Measurements from ENCODE around the gene TSSK6.

Gene TSSK6

DNA sequence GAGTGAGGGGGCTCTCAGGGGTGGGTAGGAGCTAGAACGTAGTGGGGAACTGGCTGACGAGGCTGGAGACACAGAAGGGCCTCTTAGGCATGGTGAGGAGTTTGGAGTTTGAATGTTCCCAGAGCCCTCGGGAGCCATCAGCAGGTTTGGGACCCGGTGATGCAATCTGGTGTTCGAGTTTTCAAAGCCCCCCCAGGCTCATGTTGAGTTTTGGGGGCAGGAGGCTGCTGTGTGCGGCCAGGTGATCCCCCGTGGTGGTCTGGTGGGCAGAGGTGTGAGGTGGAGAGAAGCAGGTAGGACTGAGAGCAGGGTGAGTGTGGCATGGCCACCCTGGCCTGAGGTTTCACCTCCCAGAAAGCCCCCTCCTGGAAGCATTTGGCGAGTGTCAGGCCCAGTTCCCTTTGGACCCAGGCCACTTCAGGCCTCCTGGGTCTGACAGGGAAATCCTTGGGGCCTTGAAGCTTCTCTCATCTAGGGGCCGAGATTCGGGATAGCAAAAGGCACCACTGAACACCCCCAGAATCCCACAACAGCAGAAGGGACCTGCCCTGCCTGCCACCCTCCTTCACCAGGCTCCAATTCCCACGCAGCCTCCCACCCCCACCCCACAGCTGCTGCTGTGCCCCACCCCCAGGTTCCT is 14.6 kb upstream of the TSSK6 start:
- DNase-seq: no peak

DNA sequence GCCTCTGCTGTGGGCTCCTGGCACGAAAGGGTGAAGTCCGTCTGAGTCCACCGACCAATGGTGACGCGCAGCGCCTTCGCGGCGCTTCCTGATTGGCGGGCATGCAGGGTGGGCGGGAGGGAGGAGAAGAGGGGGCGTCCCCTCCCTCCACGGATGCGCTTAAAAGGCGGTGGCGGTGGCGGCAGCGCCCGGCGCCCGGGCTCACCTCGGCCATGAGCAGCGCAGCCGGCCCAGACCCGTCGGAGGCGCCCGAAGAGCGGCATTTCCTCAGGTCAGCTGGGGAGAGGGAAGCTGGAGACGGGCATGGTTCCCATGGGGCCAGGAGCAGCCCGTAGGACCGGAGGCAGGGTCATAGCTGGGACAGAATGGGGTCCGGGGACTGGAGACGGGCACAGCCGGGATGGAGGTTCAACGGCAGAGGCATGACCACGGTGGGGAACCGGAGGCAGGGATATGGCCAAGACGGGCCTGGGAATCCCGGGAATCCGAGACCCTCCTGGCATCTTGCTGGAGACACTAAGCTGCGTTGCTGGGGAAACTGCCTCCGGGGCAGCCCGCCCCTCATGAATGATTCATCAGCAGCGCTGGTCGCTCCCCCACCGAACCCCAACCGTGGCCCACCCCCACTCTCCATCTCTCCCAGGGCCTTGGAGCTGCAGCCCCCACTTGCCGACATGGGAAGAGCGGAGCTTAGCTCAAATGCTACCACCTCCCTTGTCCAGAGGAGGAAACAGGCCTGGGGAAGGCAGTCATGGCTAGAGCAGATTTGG is 13.6 kb upstream of the TSSK6 start, which contains the start of gene YJEFN3:
TSS of gene YJEFN3 (plus strand) at position 191 of the 770 bp plus-strand sequence. CDS start at position 213, 22 bp downstream.
- DNase-seq: no peak

DNA sequence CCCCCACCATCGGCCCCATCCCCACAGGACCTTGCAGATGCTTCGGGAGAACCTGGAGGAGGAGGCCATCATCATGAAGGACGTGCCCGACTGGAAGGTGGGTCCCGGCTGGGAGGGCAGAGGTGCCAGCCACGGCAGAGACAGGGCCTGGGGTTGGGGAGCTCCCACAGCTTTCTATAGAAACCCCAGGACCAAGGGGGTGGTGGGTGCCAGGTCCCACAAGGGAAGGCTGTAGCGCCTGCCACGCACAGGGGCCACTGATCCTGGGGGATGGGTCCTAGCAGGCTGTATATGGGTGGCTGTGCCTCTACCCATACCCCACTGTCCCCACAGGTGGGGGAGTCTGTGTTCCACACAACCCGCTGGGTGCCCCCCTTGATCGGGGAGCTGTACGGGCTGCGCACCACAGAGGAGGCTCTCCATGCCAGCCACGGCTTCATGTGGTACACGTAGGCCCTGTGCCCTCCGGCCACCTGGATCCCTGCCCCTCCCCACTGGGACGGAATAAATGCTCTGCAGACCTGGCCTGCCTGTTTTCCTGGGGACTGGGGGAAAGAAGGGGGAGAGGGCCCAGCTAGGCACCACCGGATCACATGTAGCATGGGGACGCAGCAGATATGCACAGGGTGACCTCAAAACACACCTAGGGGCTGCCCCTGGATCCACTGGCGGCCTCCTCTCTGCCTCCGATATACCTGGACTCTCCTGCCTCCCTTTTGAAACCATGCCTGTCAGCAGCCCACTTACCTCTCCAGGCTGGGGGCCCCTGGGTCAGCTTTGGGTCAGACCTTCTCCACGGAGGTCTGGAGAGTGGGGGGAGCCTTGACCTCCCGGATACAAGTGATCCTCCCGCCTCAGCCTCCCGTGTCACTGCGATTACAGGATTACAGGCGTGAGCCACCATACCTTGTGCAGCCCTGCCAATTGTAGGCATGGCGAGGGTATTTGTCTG is 12.6 kb upstream of the TSSK6 start:
- no peak for DNase-seq

DNA sequence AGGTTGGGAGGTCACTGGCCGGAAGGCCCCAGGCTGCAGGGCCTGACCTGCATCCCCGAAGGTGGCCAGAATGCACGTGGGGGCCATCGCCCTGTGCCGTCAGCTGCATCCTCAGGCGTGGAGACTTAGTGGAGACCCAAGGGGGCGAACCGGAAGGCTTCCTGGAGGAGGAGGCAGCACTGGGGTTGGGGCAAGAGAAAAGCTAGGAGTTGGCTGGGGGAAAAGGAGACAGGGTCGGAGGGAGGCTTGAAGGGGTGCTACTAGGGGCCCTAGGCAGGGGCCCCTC is 12.0 kb upstream of the TSSK6 start:
- no peak for DNase-seq

DNA sequence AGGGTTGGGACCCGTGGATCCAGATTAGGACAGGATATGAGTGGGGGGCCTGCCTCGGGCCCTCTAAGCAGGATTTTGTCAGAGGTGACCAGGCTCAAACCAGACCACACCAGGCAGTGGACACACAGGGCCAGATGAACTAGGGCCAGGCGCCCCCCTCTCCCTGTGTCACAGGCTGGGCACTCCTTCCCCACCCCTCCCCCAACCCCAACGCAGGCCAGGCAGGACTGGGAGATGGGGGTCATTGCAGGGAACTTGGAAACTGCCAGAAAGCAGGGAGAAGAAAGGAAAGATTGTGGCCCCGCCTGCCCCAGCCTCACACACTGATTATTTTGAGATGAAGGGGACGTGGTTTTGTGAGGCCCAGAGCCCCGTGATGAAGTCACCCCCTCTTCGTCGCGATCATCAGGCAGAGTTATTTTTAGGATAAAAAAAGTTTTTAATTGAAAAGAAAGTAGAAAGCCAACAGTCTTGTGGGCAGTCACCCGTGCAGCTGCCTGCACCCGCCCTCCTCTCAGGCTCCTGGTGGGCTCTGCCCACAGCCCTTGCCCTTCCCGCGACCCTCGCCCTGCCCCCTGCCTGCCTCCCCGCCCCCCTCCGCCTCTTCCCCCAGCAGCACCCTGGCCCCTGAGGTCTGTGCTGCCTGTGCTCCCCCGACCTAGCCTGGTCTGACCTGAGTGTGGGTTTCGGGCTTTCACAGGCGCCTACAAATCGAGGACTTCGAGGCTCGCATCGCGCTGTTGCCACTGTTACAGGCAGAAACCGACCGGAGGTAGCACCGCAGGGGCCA is 11.4 kb upstream of the TSSK6 start:
- DNase-seq: no peak

DNA sequence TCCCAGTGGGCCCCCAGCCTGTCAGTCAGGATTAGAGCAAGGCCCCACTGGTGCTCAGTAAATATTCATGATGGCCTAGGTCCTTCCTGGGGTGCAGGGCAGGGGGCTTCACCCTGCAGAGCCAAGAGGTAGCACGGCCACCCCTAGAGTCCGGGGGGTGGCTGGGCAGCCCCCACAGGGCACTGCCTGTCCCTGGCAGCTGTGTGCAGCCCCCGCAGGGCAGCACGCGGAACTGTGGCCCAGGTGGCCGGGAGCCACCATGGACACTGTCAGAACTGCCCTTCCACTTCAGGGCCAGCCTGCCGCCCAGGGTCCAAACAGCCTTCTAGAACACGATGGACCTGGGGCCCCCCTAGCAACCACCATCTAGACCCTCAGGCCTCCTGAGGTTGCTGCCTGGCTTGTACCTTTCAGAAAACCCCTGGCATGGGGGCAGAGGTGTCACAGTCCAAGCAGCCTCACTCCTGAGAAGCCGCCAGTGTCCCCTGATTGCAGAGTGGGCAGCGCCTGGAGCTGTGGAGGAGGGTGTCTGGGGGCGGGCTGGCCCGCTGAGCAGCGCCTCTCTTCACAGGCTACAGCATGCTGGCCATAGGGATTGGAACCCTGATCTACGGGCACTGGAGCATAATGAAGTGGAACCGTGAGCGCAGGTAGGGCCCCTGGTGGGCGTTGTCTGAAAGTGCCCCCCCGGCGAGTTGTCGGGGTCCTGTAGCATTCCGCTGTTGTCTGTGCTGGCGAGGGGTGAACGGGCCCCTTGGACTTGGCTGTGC is 10.4 kb upstream of the TSSK6 start:
- DNase-seq: no peak

DNA sequence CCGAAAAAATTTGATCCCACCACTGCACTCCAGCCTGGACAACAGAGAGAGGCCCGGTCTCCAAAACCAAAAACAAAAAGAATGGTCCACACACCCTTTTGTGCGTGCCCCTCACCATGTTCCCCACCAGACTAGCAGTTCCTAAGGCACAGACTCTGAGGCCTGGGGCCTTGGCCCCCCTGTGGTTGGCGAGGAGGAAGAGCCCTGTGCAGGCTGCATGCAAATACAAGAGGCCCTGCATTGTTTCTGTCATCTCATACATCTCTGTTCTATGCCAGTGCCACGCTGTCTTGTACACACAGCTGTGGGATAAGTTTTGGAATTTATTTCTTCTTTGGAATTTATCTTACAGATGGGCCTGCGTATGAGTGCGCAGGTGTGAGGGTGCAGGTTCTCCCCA is 8.7 kb upstream of the TSSK6 start:
- DNase-seq: no peak

DNA sequence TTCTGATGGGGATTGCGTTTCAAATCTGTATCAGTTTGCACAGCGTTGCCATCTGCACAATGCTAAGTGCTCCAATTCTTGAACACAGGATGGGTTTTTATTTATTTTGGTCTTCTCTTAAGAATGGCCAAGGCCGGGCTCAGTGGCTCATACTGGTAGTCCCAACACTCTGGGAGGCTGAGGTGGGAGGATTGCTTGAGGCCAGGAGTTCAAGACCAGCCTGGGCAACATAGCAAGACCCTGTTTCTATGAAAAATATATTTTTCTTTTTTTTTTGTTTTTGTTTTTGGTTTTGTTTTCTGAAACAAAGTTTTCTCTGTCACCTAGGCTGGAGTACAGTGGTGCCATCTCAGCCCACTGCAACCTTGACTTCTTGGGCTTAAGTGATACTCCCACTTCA is 7.8 kb upstream of the TSSK6 start:
- DNase-seq: no peak

DNA sequence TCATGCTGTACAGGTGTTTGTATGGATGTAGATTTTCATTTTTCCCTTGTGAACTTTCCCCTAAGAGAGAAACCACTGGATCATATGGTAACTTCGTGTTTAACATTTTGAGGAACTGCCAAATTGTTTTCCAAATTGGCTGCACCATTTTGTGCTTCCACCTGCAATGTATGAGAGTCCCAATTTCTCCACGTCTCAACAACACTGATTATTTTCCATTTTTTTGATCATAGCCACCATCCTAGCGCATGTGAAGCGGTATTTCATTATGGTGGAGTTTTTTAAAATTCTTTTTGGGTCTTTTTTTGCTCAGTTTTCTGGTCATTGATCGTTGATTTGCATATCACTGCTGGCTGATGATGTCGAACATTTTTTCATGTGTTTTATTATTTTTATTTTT is 5.6 kb upstream of the TSSK6 start:
- no peak for DNase-seq

DNA sequence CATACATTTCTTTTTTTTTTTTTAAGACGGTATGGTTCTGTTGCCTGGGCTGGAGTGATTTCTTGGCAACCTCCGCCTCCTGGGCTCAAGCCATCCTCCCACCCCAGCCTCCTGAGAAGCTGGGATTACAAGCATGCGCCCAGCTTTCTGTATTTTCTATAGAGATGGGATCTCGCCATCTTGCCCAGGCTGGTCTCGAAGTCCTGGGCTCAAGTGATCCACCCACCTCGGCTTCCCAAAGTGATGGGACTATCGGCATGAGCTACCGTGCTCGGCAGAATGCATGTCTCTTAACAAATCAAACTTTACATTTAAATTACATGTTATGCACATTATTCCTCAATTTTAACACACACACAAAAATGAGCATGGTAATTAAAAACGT is 1.9 kb upstream of the TSSK6 start:
- no peak for DNase-seq

DNA sequence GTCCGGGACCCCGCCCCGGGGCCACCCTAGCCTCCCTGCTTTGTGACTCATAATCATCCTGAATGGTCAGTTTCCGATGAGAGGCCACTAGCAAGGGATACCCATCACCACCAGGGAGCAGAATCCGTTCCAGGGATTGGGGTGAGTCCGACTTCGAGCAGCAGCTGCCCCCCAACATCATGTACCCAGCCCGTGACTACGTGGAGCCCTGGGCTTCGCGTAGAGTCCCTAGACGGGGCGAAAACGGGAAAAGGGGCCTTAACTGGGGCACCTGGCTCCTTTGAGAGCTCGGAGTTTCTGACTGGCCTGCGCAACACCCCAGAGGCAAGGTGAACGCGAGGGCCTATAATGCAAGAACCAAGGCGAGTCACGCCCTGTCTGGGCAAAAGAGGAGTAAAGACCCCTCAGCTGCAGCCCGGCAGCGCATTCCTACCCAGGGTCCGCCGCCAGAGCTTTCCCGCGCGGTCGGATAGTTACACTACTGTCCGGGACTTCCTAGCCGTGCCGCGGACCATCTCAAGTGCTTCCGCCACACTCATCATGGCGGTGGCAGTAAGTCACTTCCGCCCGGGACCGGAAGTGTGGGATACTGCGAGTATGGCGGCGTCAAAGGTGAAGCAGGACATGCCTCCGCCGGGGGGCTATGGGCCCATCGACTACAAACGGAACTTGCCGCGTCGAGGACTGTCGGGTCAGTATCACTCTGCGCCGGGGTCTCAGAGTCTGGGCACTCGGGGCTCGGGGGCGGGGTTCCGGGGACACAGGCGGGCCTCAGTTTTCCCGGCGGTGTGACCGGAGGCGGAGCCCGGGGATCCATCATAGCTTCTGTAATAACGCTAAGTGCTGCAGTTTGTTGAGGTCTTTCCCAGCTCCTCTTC is 533 bp upstream of the TSSK6 start, which contains the start of gene NDUFA13:
TSS of gene NDUFA13 (plus strand) at position 584 of the 878 bp plus-strand sequence. CDS start at position 598, 14 bp downstream.
- peak; percentile 92 for DNase-seq

DNA sequence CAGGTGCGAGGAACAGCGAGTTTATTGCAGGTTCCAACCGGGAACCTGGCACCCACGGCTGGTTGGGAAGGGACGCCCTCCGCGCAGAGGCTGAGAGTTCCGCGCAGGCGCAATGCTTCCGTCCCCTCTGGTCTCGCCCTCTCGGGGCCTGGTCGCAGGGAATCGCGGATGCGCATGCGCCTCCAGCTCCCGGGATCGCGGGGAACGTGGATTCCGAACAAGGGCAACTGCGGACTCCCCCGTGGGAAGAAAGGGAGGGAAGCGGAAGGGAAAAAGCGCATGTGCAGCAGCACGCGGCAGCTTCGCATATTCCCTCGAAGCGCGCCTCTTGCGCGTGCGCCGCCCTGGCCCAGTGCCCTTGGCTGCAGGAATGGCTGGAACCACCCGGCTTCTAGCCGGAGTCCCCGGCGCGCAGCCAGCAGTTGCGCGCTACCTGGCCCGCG is 1.1 kb downstream of the TSSK6 start:
- DNase-seq: no peak

DNA sequence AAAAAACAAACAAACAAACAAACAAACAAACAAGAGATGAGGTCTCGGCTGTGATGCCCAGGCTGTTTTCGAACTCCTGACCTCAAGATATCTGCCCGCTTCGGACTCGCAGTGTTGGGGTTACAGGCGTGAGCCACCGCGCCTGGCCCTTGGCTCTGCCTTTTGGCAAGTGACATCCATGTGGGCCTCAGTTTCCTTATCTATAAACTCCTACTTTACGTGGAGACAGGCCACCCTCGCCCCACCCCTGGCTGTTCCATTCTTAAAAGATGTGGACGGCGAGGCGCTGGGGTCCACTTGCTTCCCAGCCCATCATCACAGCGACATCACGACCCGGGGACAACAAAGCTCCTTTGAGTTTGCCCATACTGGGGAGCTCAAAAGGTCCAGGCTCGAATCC is 1.7 kb downstream of the TSSK6 start:
- no peak for DNase-seq

DNA sequence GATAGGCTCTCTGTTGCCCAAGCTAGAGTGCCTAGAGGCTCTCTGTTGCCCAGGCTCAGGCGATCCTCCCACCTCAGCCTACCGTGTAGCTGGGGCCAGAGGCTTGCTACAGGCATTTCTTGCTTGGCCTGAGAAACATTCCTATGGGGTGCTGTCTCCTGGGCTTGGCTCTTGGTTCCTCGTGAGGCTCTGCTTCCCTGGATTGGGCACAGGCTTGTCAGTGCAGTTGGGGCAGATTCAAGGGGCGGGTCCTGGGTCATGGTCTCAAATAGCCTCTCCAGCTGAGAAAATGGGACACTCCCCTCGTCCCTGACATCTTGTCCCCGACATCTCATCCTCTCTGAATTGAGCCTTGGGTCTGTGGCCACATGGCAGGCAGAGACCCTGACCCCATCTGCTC is 4.9 kb downstream of the TSSK6 start:
- no peak for DNase-seq

DNA sequence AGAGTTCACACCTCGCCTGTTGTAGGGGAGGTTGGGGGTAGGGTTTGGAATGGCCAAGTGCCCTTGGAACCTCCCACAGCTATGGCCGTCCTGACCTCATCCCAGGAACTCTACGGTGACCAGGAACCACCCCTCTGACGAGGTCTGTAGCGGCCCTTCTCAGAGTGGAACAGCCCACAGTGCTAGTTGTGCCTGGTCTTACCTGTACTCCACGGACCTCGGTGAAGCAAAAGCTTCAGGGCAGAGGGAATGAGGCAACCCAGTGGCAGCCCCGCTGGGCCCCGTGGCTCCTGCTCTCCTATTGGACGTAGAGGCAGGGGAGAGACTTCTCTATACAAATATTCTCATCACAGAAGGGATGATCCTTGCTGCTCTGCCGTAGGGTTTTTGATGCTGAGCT is 7.1 kb downstream of the TSSK6 start:
- DNase-seq: no peak

DNA sequence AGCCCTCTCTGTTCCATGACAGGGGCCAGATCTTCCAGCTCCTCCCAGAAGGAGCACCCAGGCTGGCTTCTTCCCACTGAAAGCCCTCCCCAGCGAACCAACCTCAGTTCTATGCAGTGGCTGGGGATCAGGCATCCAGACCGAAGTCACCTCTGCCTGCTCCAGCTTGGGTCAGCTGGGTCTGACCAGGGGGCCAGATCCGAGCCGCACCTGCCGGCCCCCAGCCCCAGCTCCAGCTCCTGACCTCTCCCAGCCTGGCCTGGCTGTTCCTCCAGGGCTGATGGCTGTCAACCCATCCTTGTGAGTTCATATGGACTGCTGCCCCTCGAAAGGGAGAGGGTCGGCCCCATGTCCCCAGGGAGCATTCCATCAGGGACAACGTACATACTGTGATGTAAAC is 8.0 kb downstream of the TSSK6 start:
- no peak for DNase-seq

DNA sequence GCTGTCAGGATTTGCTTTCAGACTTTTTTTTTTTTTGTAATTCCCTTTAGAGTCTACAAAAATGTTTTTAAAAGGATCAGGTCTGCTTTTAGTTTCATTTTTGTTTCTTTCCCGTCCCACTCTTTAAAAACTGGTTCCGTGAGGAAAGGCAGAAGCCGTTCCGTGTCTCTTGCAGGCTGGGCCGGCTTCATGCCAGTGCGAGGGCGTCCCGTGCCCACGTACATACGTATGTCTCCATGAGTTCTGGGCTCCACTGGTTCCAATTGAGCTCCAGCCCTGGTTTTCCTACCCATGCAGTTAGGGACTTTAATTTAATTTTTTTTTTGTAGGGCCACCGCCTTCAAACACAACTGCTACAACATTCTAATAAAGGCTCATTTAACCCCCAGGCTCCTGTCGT is 8.8 kb downstream of the TSSK6 start:
- DNase-seq: no peak

DNA sequence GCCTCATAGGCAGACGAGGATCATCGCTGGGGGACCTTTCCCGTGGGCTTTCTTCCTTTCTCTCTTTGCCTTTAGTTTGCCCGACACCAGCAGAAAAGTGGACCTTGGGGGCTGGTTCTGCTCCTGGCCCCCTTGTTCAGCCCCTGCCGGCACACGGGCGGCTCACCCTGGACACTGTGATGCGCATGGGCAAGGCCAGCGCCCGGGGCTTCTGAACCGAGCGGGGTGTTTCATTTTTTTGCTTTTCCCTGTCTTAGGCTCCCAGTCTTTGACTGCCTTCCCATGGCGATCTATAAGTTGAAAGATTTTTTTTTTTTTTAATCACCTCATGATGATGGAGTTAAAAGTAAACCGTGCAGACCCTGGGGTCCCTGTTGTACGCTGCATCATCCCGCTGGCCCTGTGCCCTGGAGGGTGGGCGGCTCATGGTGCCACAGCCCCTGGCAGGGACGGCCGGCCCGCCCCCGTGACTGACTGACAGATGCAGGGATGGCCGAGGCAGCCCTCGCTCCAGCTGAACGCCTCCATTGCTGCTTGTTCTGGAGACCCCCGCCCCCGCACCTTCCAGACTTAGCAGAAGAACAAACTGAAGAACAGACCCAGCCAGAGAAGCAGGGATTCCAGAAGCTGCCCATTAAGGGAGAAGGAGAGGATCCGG is 9.6 kb downstream of the TSSK6 start:
- no peak for DNase-seq

DNA sequence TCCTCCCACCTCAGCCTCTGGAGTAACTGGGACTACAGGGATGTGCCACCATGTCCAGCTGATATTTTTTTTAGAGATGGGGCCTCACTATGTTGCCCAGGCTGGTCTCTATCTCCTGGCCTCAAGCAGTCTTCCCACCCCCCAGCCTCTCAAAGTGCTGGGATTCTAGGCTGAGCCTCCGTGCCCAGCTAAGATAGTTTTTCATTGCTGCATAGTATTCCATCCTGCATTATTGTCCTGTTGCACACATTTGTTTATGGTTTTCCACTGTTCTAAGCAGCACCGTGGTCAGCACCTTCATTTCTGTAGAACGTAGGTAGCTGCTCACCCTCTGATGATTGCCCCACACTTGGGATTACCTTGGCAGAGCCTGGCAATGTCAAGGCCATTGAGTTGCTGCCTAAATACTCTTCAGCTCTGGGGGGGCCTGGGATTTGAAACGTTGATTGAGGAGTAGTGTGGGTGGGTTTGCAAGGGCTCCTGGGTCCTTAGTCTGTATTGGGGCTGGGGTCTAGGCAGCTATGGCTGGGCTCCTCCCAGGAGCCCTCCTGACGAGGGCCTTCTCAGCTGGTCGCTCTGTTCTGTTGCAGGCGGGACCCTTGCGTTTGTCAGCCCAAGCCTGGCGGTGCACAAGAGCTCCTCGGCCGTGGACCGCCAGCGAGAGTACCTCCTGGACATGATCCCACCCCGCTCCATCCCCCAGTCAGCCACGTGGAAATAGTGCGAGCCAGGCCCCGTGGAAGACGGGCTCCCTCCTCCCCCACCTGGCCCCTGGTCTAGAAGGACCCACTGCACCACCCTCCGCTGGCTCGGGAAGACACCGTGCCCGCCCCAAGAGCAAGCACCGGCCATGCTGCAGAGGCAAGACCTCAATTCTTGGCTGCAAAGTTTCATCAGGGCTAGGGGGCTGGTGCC is 10.3 kb downstream of the TSSK6 start:
- DNase-seq: no peak

Data from stimulated activated CD4-positive, alpha-beta T cell treated with anti-CD3 and anti-CD28 coated beads, Interleukin-12 subunit alpha, Interleukin-12 subunit beta, amount 100 ng/mL, for 4 hours (primary cell).